Camera-type eye (tissue), 1 donor: ENCODE results near the gene MEIS1. TPM values are rescaled to one million over a fixed set of nuclear protein-coding genes. Genes with fewer than 3 reads are reported as not detected.

ENCODE experiments used
- total RNA-seq: library from RNA; depleted of rRNA; stranded (reverse); fragments of >200 nt; gene quantifications from one replicate; pipeline ENCODE4 v1.2.3, GENCODE V29; 2014

MEIS1 gene
- total RNA-seq: 159 TPM

GRCh38 chr2:66434679-66435548, at the start of gene MEIS1:
Gene MEIS1, plus strand, starts transcription at chr2:66435125. Its CDS starts 732 bp downstream, at chr2:66435857.

